CD4-positive, alpha-beta T cell (primary cell): ENCODE data around the gene HTR3C. TPM values are rescaled to one million over a fixed set of nuclear protein-coding genes. Genes with fewer than 3 reads are reported as not detected.

Experiments
- ATAC-seq: fragments of 200-7000 bp; cut with Tn5 transposase; one replicate; pipeline ENCODE4 v1.10.0; 2022; ENCODE audit warnings: mild to moderate bottlenecking; ENCODE audit not compliant: poor library complexity
- CTCF ChIA-PET: fragments of 350-600 bp; sonication (Branson Sonifier 250); formaldehyde crosslinking; loops from one replicate; lab custom pipeline; 2021; ENCODE audit warnings: antibody characterized with exemption, inconsistent platforms; lab: Charles Lee
- POLR2A ChIA-PET: fragments of 350-600 bp; sonication (Branson Sonifier 250); formaldehyde crosslinking; loops from one replicate; lab custom pipeline; 2021; ENCODE audit warnings: antibody characterized with exemption, inconsistent platforms; lab: Charles Lee
- DNase-seq, 14 experiments: peaks; one replicate each; pipeline ENCODE4 v3.0.0-alpha.2; 2013 to 2020; ENCODE audit warnings: mixed read lengths in 2 of 14
- H3K27ac ChIP-seq, 2 donors: one replicate each; pipeline versions ENCODE4 v1.5.1 to v1.7.0; 2013; ENCODE audit warnings: low read length in 2 of 2, low read depth in 1 of 2, mild to moderate bottlenecking in 1 of 2
- H3K27me3 ChIP-seq, 2 experiments: 1 replicate in 1 of 2; 2 replicates in 1 of 2; pipeline versions ENCODE4 v1.6.1 to v1.7.0; 2013; ENCODE audit warnings: low read length in 2 of 2, control low read depth in 1 of 2, mild to moderate bottlenecking in 1 of 2, moderate library complexity in 1 of 2; ENCODE audit not compliant: insufficient read depth in 2 of 2, control insufficient read depth in 1 of 2
- H3K36me3 ChIP-seq: one replicate; pipeline ENCODE4 v1.6.1; 2013; ENCODE audit warnings: low read length, control low read depth; ENCODE audit not compliant: insufficient read depth
- H3K4me1 ChIP-seq: one replicate; pipeline ENCODE4 v1.6.1; 2013; ENCODE audit warnings: low read length, control low read depth; ENCODE audit not compliant: insufficient read depth
- H3K4me3 ChIP-seq: one replicate; pipeline ENCODE4 v1.5.1; 2013; ENCODE audit warnings: mild to moderate bottlenecking, low read length, moderate library complexity
- H3K9me3 ChIP-seq, 2 experiments: 1 replicate in 1 of 2; 2 replicates in 1 of 2; pipeline versions ENCODE4 v1.6.1 to v1.7.0; 2013; ENCODE audit warnings: low read length in 2 of 2, mild to moderate bottlenecking in 2 of 2, control low read depth in 1 of 2, moderate library complexity in 1 of 2; ENCODE audit not compliant: control insufficient read depth in 1 of 2, insufficient read depth in 1 of 2
- H3K27ac Mint-ChIP-seq: one replicate; pipeline ENCODE4 v1.8.0; 2020; ENCODE audit warnings: mixed read lengths
- H3K27me3 Mint-ChIP-seq: one replicate; pipeline ENCODE4 v1.8.0; 2021; ENCODE audit warnings: mixed read lengths
- H3K36me3 Mint-ChIP-seq: one replicate; pipeline ENCODE4 v1.8.0; 2021; ENCODE audit warnings: low read depth, mixed read lengths
- H3K4me1 Mint-ChIP-seq: one replicate; pipeline ENCODE4 v1.8.0; 2021; ENCODE audit warnings: low read depth, mixed read lengths
- H3K4me3 Mint-ChIP-seq: one replicate; pipeline ENCODE4 v1.8.0; 2020; ENCODE audit warnings: mild to moderate bottlenecking, mixed read lengths
- H3K9me3 Mint-ChIP-seq: one replicate; pipeline ENCODE4 v1.8.0; 2020; ENCODE audit warnings: mixed read lengths
- intact Hi-C, 2 experiments: fragments of 100-400 bp; cut with DNase I in 1 of 2; cut with micrococcal nuclease in 1 of 2; formaldehyde crosslinking; loops; one replicate each; pipeline versions ENCODE4 v1.15.1 to v1.9.0; 2023 to 2025; cut with DNase I, micrococcal nuclease
- total RNA-seq, 174 experiments: library from RNA in 2 of 174; stranded (reverse) in 2 of 174; gene quantifications; one replicate each; pipeline ENCODE4 v1.2.3 and lab custom pipeline; 2021 to 2026
- TF ChIP-seq, protein P1 (sequence below): fragments of 200-600 bp; IDR thresholded peaks from one replicate; pipeline ENCODE4 v1.8.0; 2022; ENCODE audit warnings: antibody characterized with exemption, mild to moderate bottlenecking

Gene HTR3C
- total RNA-seq, 2 experiments from 2014 or later, result not detected

DNA sequence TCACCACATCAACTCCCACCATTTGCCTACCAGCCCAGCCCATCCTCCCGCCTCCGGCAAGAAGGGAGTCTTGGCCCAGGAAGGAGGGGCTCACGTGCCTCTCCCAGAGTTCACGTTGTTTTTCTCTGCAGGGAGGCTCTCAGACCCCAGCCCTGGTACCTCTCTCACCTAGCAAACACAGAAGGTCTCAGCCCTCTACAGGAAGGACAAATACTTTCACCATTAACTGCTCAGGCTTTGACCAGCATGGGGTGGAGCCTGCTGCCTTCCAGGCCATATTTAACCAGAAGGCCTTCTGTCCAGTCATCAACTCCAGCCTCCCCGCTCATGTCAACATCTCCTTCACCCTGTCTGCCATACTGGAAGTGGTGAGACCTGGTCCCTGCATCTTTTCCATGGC, 25.0 kb downstream of the HTR3C start:
- Mint-ChIP-seq H3K36me3 (no peaks in the 10 kb centered on the region), H3K4me1 (no peaks in the 10 kb centered on the region), H3K27me3 (peaks cover 11% of the 10 kb centered on the region), H3K27ac (no peak overlapping the region), H3K9me3 (no peaks in the 10 kb centered on the region), H3K4me3 (no peak overlapping the region)
- CTCF ChIA-PET, result no interaction called here
- DNase-seq (no peak), ATAC-seq (no peak)
- Histone ChIP-seq H3K27me3 (no peaks in the 10 kb centered on the region), H3K9me3 (peaks cover 0 to 6% of the 10 kb centered on the region in 2 experiments), H3K4me1 (no peaks in the 10 kb centered on the region), H3K36me3 (no peaks in the 10 kb centered on the region), H3K27ac (no peak overlapping the region), H3K4me3 (no peak overlapping the region)
- intact Hi-C loops, result no loop called here
- TF ChIP-seq, protein P1, sequence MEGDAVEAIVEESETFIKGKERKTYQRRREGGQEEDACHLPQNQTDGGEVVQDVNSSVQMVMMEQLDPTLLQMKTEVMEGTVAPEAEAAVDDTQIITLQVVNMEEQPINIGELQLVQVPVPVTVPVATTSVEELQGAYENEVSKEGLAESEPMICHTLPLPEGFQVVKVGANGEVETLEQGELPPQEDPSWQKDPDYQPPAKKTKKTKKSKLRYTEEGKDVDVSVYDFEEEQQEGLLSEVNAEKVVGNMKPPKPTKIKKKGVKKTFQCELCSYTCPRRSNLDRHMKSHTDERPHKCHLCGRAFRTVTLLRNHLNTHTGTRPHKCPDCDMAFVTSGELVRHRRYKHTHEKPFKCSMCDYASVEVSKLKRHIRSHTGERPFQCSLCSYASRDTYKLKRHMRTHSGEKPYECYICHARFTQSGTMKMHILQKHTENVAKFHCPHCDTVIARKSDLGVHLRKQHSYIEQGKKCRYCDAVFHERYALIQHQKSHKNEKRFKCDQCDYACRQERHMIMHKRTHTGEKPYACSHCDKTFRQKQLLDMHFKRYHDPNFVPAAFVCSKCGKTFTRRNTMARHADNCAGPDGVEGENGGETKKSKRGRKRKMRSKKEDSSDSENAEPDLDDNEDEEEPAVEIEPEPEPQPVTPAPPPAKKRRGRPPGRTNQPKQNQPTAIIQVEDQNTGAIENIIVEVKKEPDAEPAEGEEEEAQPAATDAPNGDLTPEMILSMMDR, result no peak
- POLR2A ChIA-PET, result no interaction called here

DNA sequence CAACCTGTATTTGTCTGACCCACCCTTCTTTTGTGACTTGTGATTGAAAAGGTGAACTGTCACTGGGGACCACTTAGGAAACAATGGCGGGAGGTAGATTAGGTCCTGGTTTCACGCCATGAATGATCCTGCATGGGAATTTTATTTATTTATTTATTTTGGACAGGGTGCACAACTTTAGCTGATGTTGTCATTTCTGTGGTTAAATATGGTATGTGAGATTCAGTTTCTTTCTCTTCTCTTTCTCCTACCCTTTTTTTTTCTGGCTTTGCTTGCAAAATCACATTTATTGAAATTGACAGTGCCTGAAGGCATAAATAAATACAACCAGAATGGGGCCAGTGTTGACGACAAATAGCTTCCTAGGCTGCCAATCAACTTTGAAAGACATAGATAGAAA, 26.0 kb downstream of the HTR3C start:
- no peaks in the 10 kb centered on the region for H3K4me1 ChIP-seq
- Mint-ChIP-seq H3K4me3 (no peak overlapping the region), H3K27me3 (peaks cover 4% of the 10 kb centered on the region), H3K9me3 (no peaks in the 10 kb centered on the region), H3K4me1 (no peaks in the 10 kb centered on the region), H3K27ac (no peak overlapping the region), H3K36me3 (no peaks in the 10 kb centered on the region)
- no peaks in the 10 kb centered on the region for H3K36me3 ChIP-seq
- intact Hi-C loops, result no loop called here
- TF ChIP-seq, protein P1, result no peak
- peaks cover 0 to 14% of the 10 kb centered on the region in 2 experiments for H3K9me3 ChIP-seq
- no peaks in the 10 kb centered on the region for H3K27me3 ChIP-seq
- DNase-seq (no peak), ATAC-seq (no peak)
- CTCF ChIA-PET, result no interaction called here
- POLR2A ChIA-PET, result no interaction called here
- no peak overlapping the region for H3K27ac ChIP-seq
- no peak overlapping the region for H3K4me3 ChIP-seq

DNA sequence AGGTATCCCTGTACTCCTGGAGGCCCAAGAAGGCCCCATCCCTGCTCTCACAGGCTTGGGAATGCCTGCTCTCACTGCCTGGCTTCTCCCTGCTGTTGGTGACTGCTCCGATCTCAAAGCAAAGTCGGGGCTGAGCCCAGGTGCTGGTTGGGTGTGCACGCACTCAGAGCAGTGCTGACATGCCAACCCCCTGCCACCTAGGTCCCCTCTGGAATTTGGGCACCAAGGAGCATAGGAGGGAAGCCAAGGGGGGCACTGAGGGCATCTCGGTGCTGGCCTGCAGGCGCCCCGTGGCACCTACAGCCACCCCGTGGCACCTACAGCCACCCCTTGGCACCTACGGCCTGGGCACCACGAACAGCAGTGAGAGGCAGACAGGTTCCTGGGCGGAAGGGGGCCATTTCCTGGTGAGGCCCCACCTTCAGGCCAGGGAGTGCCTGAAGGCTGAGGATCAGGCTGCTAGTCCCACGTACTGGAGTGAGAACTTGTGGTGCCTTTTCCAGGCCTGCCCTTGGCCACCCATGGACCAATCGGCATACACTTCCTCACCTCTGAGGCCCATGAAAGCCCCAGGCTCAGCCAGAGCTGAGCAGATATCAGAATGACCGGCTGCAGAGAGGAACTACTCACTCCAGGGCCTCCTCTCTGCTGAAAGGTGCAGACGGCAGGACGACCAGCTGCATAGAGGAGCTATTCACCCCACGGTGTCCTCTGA, 28.4 kb downstream of the HTR3C start:
- Mint-ChIP-seq H3K27ac (no peak overlapping the region), H3K4me3 (no peak overlapping the region), H3K27me3 (no peaks in the 10 kb centered on the region), H3K9me3 (no peaks in the 10 kb centered on the region), H3K4me1 (peaks cover 7% of the 10 kb centered on the region), H3K36me3 (no peaks in the 10 kb centered on the region)
- POLR2A ChIA-PET, result no interaction called here
- ATAC-seq (no peak), DNase-seq (no peak)
- TF ChIP-seq, protein P1, result no peak
- Histone ChIP-seq H3K9me3 (peaks cover 8 to 19% of the 10 kb centered on the region in 2 experiments), H3K4me3 (no peak overlapping the region), H3K4me1 (no peaks in the 10 kb centered on the region), H3K27ac (no peak overlapping the region), H3K27me3 (no peaks in the 10 kb centered on the region), H3K36me3 (no peaks in the 10 kb centered on the region)
- intact Hi-C loops, result no loop called here
- CTCF ChIA-PET, result no interaction called here
